Measurements from ENCODE around the gene KATNA1. TPM values are rescaled to one million over a fixed set of nuclear protein-coding genes. Genes with fewer than 3 reads are reported as not detected.

The KATNA1 gene
- total RNA-seq, 3 donors from 2014 or later (not counting 1 experiment from before 2014, with no cell fraction given): 16.4 to 22.7 (median 21.0) TPM

DNA sequence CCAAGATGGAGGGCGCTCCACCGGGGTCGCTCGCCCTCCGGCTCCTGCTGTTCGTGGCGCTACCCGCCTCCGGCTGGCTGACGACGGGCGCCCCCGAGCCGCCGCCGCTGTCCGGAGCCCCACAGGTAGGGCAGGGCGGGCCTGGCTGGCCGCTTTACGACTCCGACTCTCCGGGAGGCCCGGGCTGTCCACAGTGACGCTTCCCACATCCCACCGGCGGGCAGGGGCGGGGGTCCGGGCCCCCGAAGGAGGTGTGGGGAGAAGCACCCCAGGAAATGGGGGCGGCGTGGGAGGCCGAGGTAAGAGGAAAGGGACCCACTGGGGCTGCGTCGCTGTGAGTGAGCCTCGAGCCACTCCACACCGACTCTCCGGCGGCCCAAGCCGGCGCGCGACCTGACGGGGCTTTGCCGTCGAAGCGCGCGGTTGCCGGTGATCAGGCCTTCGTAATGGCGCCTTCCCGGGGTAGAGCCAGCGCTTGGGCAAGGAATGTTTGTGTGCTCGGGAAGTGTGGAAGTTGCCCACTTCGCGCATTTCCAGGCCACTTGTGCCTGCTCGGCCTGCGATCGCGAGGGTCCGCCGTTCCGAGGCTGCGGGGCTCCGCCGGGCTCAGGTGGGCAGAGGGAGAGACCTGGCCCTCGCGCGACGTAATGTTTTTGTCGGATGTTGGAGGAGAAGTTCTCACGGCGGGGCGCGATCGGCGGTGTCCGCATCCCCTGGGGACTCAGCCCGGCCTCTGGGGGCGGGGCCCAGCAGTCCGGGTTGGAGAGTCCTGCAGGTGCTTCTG lies 81.9 kb downstream of the KATNA1 start:
- Histone ChIP-seq H3K9me3 (ENCODE audit: control insufficient read depth, insufficient read depth, low read length) (no peaks in the 10 kb centered on the region), H3K4me3 (ENCODE audit: low read length) (peak overlapping the region; percentile 98), H3K27ac (ENCODE audit: low read length) (peak overlapping the region; percentile 88), H3K27me3 (ENCODE audit: control insufficient read depth, insufficient read depth, low read length) (no peaks in the 10 kb centered on the region), H3K36me3 (ENCODE audit: control insufficient read depth, insufficient read depth, low read length) (no peaks in the 10 kb centered on the region), H3K4me1 (ENCODE audit: control insufficient read depth, insufficient read depth, low read length) (peaks cover 9% of the 10 kb centered on the region)
- DNase-seq (peak in 1 of 2 donors; percentile 65), ATAC-seq (peak; percentile 13 to 42 (median 24))
- Mint-ChIP-seq H3K27me3 (ENCODE audit: low read depth in 2 of 2) (no peaks in the 10 kb centered on the region), H3K9me3 (no peaks in the 10 kb centered on the region), H3K4me1 (peaks cover 8 to 13% of the 10 kb centered on the region in 2 donors), H3K36me3 (no peaks in the 10 kb centered on the region), H3K4me3 (peak overlapping the region; percentile 95), H3K27ac (peak overlapping the region; percentile 86 to 88)
- TF ChIP-seq, protein P1, sequence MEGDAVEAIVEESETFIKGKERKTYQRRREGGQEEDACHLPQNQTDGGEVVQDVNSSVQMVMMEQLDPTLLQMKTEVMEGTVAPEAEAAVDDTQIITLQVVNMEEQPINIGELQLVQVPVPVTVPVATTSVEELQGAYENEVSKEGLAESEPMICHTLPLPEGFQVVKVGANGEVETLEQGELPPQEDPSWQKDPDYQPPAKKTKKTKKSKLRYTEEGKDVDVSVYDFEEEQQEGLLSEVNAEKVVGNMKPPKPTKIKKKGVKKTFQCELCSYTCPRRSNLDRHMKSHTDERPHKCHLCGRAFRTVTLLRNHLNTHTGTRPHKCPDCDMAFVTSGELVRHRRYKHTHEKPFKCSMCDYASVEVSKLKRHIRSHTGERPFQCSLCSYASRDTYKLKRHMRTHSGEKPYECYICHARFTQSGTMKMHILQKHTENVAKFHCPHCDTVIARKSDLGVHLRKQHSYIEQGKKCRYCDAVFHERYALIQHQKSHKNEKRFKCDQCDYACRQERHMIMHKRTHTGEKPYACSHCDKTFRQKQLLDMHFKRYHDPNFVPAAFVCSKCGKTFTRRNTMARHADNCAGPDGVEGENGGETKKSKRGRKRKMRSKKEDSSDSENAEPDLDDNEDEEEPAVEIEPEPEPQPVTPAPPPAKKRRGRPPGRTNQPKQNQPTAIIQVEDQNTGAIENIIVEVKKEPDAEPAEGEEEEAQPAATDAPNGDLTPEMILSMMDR (IDR thresholded peaks at IDR 0.05): no peak
- WGBS (ENCODE audit: insufficient coverage): under 1% methylated on average over 81 of the region's 81 CpGs
- intact Hi-C loops (cut with micrococcal nuclease): loop anchor here (1.0 to 10.0 kb wide), 3 partner anchors 82 to 298 kb away; partner anchors contain the start of genes KATNA1, LATS1 and LRP11

DNA sequence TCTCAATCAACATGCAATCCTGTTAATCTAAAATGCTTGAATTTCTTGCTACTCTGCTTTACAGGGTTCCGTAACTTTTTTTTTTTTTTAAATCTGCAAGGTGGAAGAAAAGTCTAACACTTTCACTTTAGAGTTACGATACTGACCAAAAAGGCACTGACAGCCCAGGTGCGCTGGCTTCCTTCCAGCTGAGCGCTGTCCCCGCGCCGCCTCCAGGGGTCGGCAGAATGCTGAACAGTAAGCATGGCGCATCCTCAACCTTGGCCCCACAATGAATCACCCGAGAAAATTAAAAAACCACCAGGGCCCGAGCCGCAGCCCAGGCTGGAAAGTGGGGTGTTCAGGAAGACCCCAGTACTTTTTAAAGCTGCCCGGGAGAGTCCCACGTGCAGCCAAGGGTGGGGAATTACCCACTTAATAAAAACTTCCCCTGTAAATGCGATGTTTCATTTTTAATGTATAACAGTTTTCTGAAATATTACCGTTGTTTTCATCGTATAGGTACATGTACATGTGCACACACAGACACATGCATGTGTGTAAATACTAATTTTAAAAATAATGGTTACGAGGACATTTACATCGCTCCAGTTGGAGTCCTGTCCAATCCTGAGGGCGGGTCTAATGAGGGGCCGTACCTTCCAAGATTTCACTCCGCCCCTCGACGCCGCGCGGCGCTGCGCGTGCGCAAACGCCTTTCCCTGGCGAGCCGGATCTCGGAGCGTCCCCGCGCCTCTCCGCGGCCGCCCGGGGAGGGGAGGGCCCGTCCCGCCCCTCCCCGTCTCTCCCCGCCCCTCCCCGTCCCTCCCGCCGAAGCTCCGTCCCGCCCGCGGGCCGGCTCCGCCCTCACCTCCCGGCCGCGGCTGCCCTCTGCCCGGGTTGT lies 82.7 kb downstream of the KATNA1 start, which contains the start of gene GINM1:
Gene GINM1 (plus strand): TSS at position 849 of the 883 bp plus-strand sequence. CDS start 40 bp downstream, outside the sequence.
- H3K4me3 Mint-ChIP-seq: peak within 1 kb of the TSS; percentile 95
- H3K4me3 ChIP-seq (ENCODE audit: low read length): peak within 1 kb of the TSS; percentile 98
- no peaks in the 10 kb centered on the region for H3K36me3 Mint-ChIP-seq
- peak within 1 kb of the TSS; percentile 88 for H3K27ac ChIP-seq (ENCODE audit: low read length)
- TF ChIP-seq, protein P1 (IDR thresholded peaks at IDR 0.05): peak; percentile 62
- no peaks in the 10 kb centered on the region for H3K9me3 ChIP-seq (ENCODE audit: control insufficient read depth, insufficient read depth, low read length)
- peaks cover 9% of the 10 kb centered on the region for H3K4me1 ChIP-seq (ENCODE audit: control insufficient read depth, insufficient read depth, low read length)
- H3K27ac Mint-ChIP-seq: peak within 1 kb of the TSS; percentile 86 to 88
- peaks cover under 1 to 1% of the 10 kb centered on the region in 2 donors for H3K27me3 Mint-ChIP-seq (ENCODE audit: low read depth in 2 of 2)
- ATAC-seq (peak; percentile 87 to 95 (median 89)), DNase-seq (peak; percentile 95 to 98)
- no peaks in the 10 kb centered on the region for H3K36me3 ChIP-seq (ENCODE audit: control insufficient read depth, insufficient read depth, low read length)
- under 1% methylated on average over 52 of the region's 59 CpGs for WGBS (ENCODE audit: insufficient coverage)
- intact Hi-C loops (cut with micrococcal nuclease): loop anchor here (1.0 to 10.0 kb wide), 4 partner anchors 19 to 299 kb away; partner anchors contain the start of genes KATNA1, LATS1, LRP11 and PPIL4
- H3K4me1 Mint-ChIP-seq: peaks cover 8 to 9% of the 10 kb centered on the region in 2 donors
- no peaks in the 10 kb centered on the region for H3K9me3 Mint-ChIP-seq
- H3K27me3 ChIP-seq (ENCODE audit: control insufficient read depth, insufficient read depth, low read length): no peaks in the 10 kb centered on the region

DNA sequence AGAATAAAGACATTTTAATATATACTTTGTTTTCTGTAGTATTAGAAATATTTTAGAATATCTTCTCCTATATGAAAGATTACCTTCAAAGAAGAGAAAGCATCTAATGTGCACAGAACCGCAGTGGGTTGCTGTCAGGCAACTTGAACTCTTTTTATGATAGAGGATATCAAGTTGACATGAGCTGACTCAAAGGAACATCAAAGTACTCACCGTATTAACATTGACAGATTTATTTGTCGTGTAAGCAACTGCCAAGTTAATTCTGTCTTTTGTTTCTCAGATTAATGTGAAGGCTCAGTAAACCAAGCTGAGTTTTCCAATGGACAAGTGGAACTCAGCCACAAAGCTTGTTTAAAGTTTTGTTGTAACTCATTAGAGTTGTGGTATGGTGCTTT lies 84.6 kb downstream of the KATNA1 start:
- H3K27ac ChIP-seq (ENCODE audit: low read length): no peak overlapping the region
- Mint-ChIP-seq H3K9me3 (no peaks in the 10 kb centered on the region), H3K36me3 (no peaks in the 10 kb centered on the region), H3K27ac (no peak overlapping the region), H3K27me3 (ENCODE audit: low read depth in 2 of 2) (peaks cover 5 to 20% of the 10 kb centered on the region in 2 donors), H3K4me1 (peaks cover 8 to 9% of the 10 kb centered on the region in 2 donors), H3K4me3 (no peak overlapping the region)
- no peak for ATAC-seq
- DNase-seq: no peak
- H3K4me3 ChIP-seq (ENCODE audit: low read length): no peak overlapping the region
- 89% methylated on average over 3 of the region's 3 CpGs for WGBS (ENCODE audit: insufficient coverage)
- no peaks in the 10 kb centered on the region for H3K9me3 ChIP-seq (ENCODE audit: control insufficient read depth, insufficient read depth, low read length)
- TF ChIP-seq, protein P1 (IDR thresholded peaks at IDR 0.05): no peak
- intact Hi-C loops (cut with micrococcal nuclease): loop anchor here (2.0 to 10.0 kb wide), 2 partner anchors 17 to 301 kb away; partner anchors contain the start of genes LRP11 and PPIL4
- no peaks in the 10 kb centered on the region for H3K36me3 ChIP-seq (ENCODE audit: control insufficient read depth, insufficient read depth, low read length)
- H3K4me1 ChIP-seq (ENCODE audit: control insufficient read depth, insufficient read depth, low read length): peaks cover 9% of the 10 kb centered on the region
- H3K27me3 ChIP-seq (ENCODE audit: control insufficient read depth, insufficient read depth, low read length): no peaks in the 10 kb centered on the region
